Dedifferentiated amniotic fluid mesenchymal stem cell (primary cell): ENCODE data around the gene APEH.

Experiments used
- DNase-seq: peaks from one replicate; pipeline ENCODE4 v3.0.0-alpha.2; 2016; ENCODE audit errors: extremely low spot score

APEH gene

GRCh38 chr3:49650637-49651036 lies 23.5 kb upstream of the APEH start:
- no peak for DNase-seq

GRCh38 chr3:49652218-49652902 lies 21.8 kb upstream of the APEH start:
- DNase-seq, result no peak

- no peak for DNase-seq
Measured at GRCh38 chr3:49652903-49653415, 21.2 kb upstream of the APEH start.

- no peak for DNase-seq
Measured at GRCh38 chr3:49653621-49654020, 20.5 kb upstream of the APEH start.

GRCh38 chr3:49654176-49654825 lies 19.9 kb upstream of the APEH start:
- no peak for DNase-seq

- DNase-seq, result no peak
Measured at GRCh38 chr3:49654955-49655556, 19.1 kb upstream of the APEH start.

GRCh38 chr3:49655731-49656285 lies 18.3 kb upstream of the APEH start:
- no peak for DNase-seq

GRCh38 chr3:49656541-49657112 lies 17.5 kb upstream of the APEH start:
- no peak for DNase-seq

- no peak for DNase-seq
Measured at GRCh38 chr3:49657208-49657915, 16.8 kb upstream of the APEH start.

GRCh38 chr3:49658711-49659110 lies 15.4 kb upstream of the APEH start:
- no peak for DNase-seq

GRCh38 chr3:49659756-49660155 lies 14.4 kb upstream of the APEH start:
- DNase-seq, result no peak

- no peak for DNase-seq
Measured at GRCh38 chr3:49661281-49661680, 12.9 kb upstream of the APEH start.

GRCh38 chr3:49662021-49662420 lies 12.1 kb upstream of the APEH start:
- DNase-seq, result no peak

- no peak for DNase-seq
Measured at GRCh38 chr3:49662720-49663413, 11.3 kb upstream of the APEH start.

GRCh38 chr3:49663831-49664230 lies 10.3 kb upstream of the APEH start:
- no peak for DNase-seq

GRCh38 chr3:49664300-49664699 lies 9.9 kb upstream of the APEH start:
- no peak for DNase-seq

- DNase-seq, result no peak
Measured at GRCh38 chr3:49665822-49666519, 8.2 kb upstream of the APEH start.

GRCh38 chr3:49666592-49666991 lies 7.6 kb upstream of the APEH start:
- DNase-seq, result no peak

GRCh38 chr3:49667701-49668413 lies 6.3 kb upstream of the APEH start:
- DNase-seq, result no peak

GRCh38 chr3:49668414-49668797 lies 5.7 kb upstream of the APEH start:
- DNase-seq, result no peak
